PFSK-1 (cell line): ENCODE results near the gene ATP2B2.

Experiments
- FOXP2 ChIP-seq: optimal IDR thresholded peaks from 2 replicates; pipeline ENCODE3; 2011; ENCODE audit warnings: borderline replicate concordance, control low read depth, inconsistent platforms; ENCODE audit not compliant: insufficient read depth; ENCODE audit errors: extremely low read length, extremely low read depth
- POLR2AphosphoS5 ChIP-seq: IDR thresholded peaks from 2 replicates; pipeline ENCODE4 v1.6.1; 2012; ENCODE audit warnings: low read depth, mild to moderate bottlenecking, control low read depth, low read length, moderate library complexity
- TAF1 ChIP-seq: IDR thresholded peaks from 2 replicates; pipeline ENCODE4 v1.6.1; 2012; ENCODE audit warnings: low read length, control low read depth, borderline replicate concordance; ENCODE audit not compliant: insufficient read depth
- TF ChIP-seq, protein P1 (sequence below), 2 experiments: IDR thresholded peaks; 2 replicates each; pipeline versions ENCODE4 v1.6.1 to v1.8.0; 2011 to 2012; ENCODE audit warnings: low read depth in 2 of 2, low read length in 2 of 2, control low read depth in 1 of 2, inconsistent platforms in 1 of 2, mild to moderate bottlenecking in 1 of 2, moderate library complexity in 1 of 2; ENCODE audit not compliant: insufficient read depth in 1 of 2

GRCh38 chr3:10423171-10423882 lies 82.1 kb downstream of the ATP2B2 start:
- TF ChIP-seq, protein P1, sequence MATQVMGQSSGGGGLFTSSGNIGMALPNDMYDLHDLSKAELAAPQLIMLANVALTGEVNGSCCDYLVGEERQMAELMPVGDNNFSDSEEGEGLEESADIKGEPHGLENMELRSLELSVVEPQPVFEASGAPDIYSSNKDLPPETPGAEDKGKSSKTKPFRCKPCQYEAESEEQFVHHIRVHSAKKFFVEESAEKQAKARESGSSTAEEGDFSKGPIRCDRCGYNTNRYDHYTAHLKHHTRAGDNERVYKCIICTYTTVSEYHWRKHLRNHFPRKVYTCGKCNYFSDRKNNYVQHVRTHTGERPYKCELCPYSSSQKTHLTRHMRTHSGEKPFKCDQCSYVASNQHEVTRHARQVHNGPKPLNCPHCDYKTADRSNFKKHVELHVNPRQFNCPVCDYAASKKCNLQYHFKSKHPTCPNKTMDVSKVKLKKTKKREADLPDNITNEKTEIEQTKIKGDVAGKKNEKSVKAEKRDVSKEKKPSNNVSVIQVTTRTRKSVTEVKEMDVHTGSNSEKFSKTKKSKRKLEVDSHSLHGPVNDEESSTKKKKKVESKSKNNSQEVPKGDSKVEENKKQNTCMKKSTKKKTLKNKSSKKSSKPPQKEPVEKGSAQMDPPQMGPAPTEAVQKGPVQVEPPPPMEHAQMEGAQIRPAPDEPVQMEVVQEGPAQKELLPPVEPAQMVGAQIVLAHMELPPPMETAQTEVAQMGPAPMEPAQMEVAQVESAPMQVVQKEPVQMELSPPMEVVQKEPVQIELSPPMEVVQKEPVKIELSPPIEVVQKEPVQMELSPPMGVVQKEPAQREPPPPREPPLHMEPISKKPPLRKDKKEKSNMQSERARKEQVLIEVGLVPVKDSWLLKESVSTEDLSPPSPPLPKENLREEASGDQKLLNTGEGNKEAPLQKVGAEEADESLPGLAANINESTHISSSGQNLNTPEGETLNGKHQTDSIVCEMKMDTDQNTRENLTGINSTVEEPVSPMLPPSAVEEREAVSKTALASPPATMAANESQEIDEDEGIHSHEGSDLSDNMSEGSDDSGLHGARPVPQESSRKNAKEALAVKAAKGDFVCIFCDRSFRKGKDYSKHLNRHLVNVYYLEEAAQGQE (IDR thresholded peaks at IDR 0.05; ENCODE audit: insufficient read depth in 1 of 2, low read depth in 2 of 2, low read length in 2 of 2), result no peak
- TF ChIP-seq POLR2AphosphoS5 (no peak), FOXP2 (no peak), TAF1 (no peak)
